PC-3 (cell line): ENCODE data around the gene ST3GAL5. TPM values are rescaled to one million over a fixed set of nuclear protein-coding genes. Genes with fewer than 3 reads are reported as not detected.

Experiments used
- ATAC-seq: fragments of 200-7000 bp; cut with Tn5 transposase; 2 replicates; pipeline ENCODE4 v1.9.1; 2020; ENCODE audit warnings: mild to moderate bottlenecking, moderate library complexity
- BruUV-seq: library from RNA; stranded (reverse); fragments of 400-500 nt; replicated peaks from 2 replicates; lab custom pipeline; 2021; lab: Mats Ljungman, UMichigan
- CTCF ChIA-PET: fragments of 300-600 bp; sonication (Branson Sonifier 250); formaldehyde crosslinking; loops from one replicate; lab custom pipeline; 2022; ENCODE audit warnings: antibody characterized with exemption; lab: Charles Lee
- POLR2A ChIA-PET: fragments of 300-600 bp; sonication (Branson Sonifier 250); formaldehyde crosslinking; loops from one replicate; lab custom pipeline; 2022; ENCODE audit warnings: antibody characterized with exemption; ENCODE audit not compliant: unreplicated experiment; lab: Charles Lee
- DNase-seq: peaks from one replicate; pipeline ENCODE4 v3.0.0-alpha.2; 2015
- H2AFZ ChIP-seq: fragments of 300-600 bp; sonication (generic); 2 replicates; pipeline ENCODE4 v1.6.0; 2016; ENCODE audit warnings: antibody characterized with exemption, low read length
- H3F3A ChIP-seq: fragments of 300-600 bp; sonication (generic); one replicate; pipeline ENCODE4 v1.6.0; 2017; ENCODE audit warnings: antibody characterized with exemption, low read length, control low read depth, mild to moderate bottlenecking; ENCODE audit not compliant: unreplicated experiment
- H3K27ac ChIP-seq: fragments of 300-600 bp; sonication (generic); 2 replicates; pipeline ENCODE4 v1.5.1; 2016; ENCODE audit warnings: mild to moderate bottlenecking, low read length
- H3K27me3 ChIP-seq: fragments of 300-600 bp; sonication (generic); 2 replicates; pipeline ENCODE4 v1.6.1; 2016; ENCODE audit warnings: low read length, mixed read lengths
- H3K36me3 ChIP-seq: fragments of 300-600 bp; sonication (generic); 2 replicates; pipeline ENCODE4 v1.6.1; 2016; ENCODE audit warnings: low read depth, mixed run types, low read length, mixed read lengths
- H3K4me1 ChIP-seq: fragments of 300-600 bp; sonication (generic); 2 replicates; pipeline ENCODE4 v1.5.1; 2016; ENCODE audit warnings: low read length; ENCODE audit not compliant: insufficient read depth
- H3K4me2 ChIP-seq: fragments of 300-600 bp; sonication (generic); 2 replicates; pipeline ENCODE4 v1.6.0; 2016; ENCODE audit warnings: low read length
- H3K4me3 ChIP-seq: fragments of 300-600 bp; sonication (generic); 2 replicates; pipeline ENCODE4 v1.5.1; 2016; ENCODE audit warnings: mild to moderate bottlenecking, low read length, mixed read lengths
- H3K79me2 ChIP-seq: fragments of 300-600 bp; sonication (generic); 2 replicates; pipeline ENCODE4 v1.6.1; 2017; ENCODE audit warnings: low read length, mixed read lengths
- H3K9ac ChIP-seq: fragments of 300-600 bp; sonication (generic); 2 replicates; pipeline ENCODE4 v1.6.0; 2016; ENCODE audit warnings: mild to moderate bottlenecking, low read length
- H3K9me2 ChIP-seq: fragments of 300-600 bp; sonication (generic); replicated peaks from 2 replicates; pipeline ENCODE4 v1.6.1; 2016; ENCODE audit warnings: mixed run types, low read length, mixed read lengths
- H3K9me3 ChIP-seq: fragments of 300-600 bp; sonication (generic); 2 replicates; pipeline ENCODE4 v1.6.1; 2016; ENCODE audit warnings: low read length, mixed read lengths
- H4K20me1 ChIP-seq: fragments of 300-600 bp; sonication (generic); 2 replicates; pipeline ENCODE4 v1.6.1; 2016; ENCODE audit warnings: low read length, mixed read lengths
- CTCF ChIP-seq: fragments of 300-600 bp; sonication (generic); conservative IDR thresholded peaks from 2 replicates; pipeline ENCODE4 v1.5.1; 2017; ENCODE audit warnings: antibody characterized with exemption, low read depth, mild to moderate bottlenecking, low read length
- EZH2 ChIP-seq: fragments of 300-600 bp; sonication (generic); IDR thresholded peaks from one replicate; pipeline ENCODE4 v1.6.1; 2017; ENCODE audit warnings: antibody characterized with exemption, mild to moderate bottlenecking, low read length; ENCODE audit not compliant: unreplicated experiment
- EZH2phosphoT487 ChIP-seq: fragments of 300-600 bp; sonication (generic); IDR thresholded peaks from 2 replicates; pipeline ENCODE4 v1.6.1; 2018; ENCODE audit warnings: mild to moderate bottlenecking, antibody characterized with exemption, low read length, borderline replicate concordance
- intact Hi-C: fragments of 100-400 bp; cut with micrococcal nuclease; formaldehyde crosslinking; loops from 2 replicates; pipeline ENCODE4 v1.9.0; 2023
- total RNA-seq: library from RNA; depleted of rRNA; stranded (reverse); fragments of >200 nt; gene quantifications from 2 replicates; pipeline ENCODE4 v1.2.3, GENCODE V29; 2014

The ST3GAL5 gene
- total RNA-seq, 1 experiment from 2014 or later: 0.87 TPM

- Histone ChIP-seq H4K20me1 (no peaks in the 10 kb centered on the region), H3K4me1 (peaks cover 16% of the 10 kb centered on the region), H2AFZ (no peak overlapping the region), H3K9me3 (no peaks in the 10 kb centered on the region), H3K79me2 (no peaks in the 10 kb centered on the region), H3K4me2 (no peak overlapping the region), H3K4me3 (no peak overlapping the region), H3K9ac (no peak overlapping the region), H3K27me3 (no peaks in the 10 kb centered on the region), H3K27ac (no peak overlapping the region), H3K9me2 (no peaks in the 10 kb centered on the region), H3F3A (no peaks in the 10 kb centered on the region), H3K36me3 (no peaks in the 10 kb centered on the region)
- no TSS peak for BruUV-seq
- ATAC-seq: no peak
- TF ChIP-seq EZH2phosphoT487: no peak
- no peak for TF ChIP-seq CTCF
- no peak for TF ChIP-seq EZH2
- ChIA-PET POLR2A (no interaction called here), CTCF (no interaction called here)
- intact Hi-C loops: no loop called here
- no peak for DNase-seq
These were observed 88.2 kb downstream of the ST3GAL5 start for GRCh38 chr2:85800586-85800985.

GRCh38 chr2:85799215-85799956, 89.4 kb downstream of the ST3GAL5 start:
- ChIA-PET CTCF (interaction anchor here (0.5 to 0.6 kb wide), 2 partner anchors 16 to 57 kb away, joined by 3 read pairs; no protein-coding TSS in a partner anchor), POLR2A (interaction anchor here (0.5 kb wide), 1 partner anchor 75 kb away, joined by 3 read pairs; no protein-coding TSS in a partner anchor)
- H3K4me3 ChIP-seq: no peak overlapping the region
- no peak overlapping the region for H3K4me2 ChIP-seq
- peaks cover 16% of the 10 kb centered on the region for H3K4me1 ChIP-seq
- peak; percentile 97 for ATAC-seq
- no peak overlapping the region for H3K9ac ChIP-seq
- no peaks in the 10 kb centered on the region for H3K36me3 ChIP-seq
- no peaks in the 10 kb centered on the region for H3K79me2 ChIP-seq
- intact Hi-C loops: loop anchor here (5.0 kb wide), 1 partner anchor 47 kb away; the partner anchor contains the start of gene ATOH8
- H3K27me3 ChIP-seq: no peaks in the 10 kb centered on the region
- no peak overlapping the region for H2AFZ ChIP-seq
- no peaks in the 10 kb centered on the region for H3K9me2 ChIP-seq
- H4K20me1 ChIP-seq: no peaks in the 10 kb centered on the region
- no peaks in the 10 kb centered on the region for H3F3A ChIP-seq
- peak; percentile 86 for DNase-seq
- no TSS peak for BruUV-seq
- H3K27ac ChIP-seq: no peak overlapping the region
- TF ChIP-seq EZH2phosphoT487 (no peak), EZH2 (no peak), CTCF (no peak)
- no peaks in the 10 kb centered on the region for H3K9me3 ChIP-seq

GRCh38 chr2:85797921-85798320, 90.9 kb downstream of the ST3GAL5 start:
- Histone ChIP-seq H3K27ac (no peak overlapping the region), H2AFZ (no peak overlapping the region), H3K9me3 (no peaks in the 10 kb centered on the region), H3K4me2 (no peak overlapping the region), H3K9ac (no peak overlapping the region), H3K79me2 (no peaks in the 10 kb centered on the region), H3K4me1 (peaks cover 23% of the 10 kb centered on the region), H3F3A (no peaks in the 10 kb centered on the region), H4K20me1 (no peaks in the 10 kb centered on the region), H3K27me3 (no peaks in the 10 kb centered on the region), H3K9me2 (no peaks in the 10 kb centered on the region), H3K36me3 (no peaks in the 10 kb centered on the region), H3K4me3 (no peak overlapping the region)
- ChIA-PET POLR2A (no interaction called here), CTCF (interaction anchor here (1.0 kb wide), 2 partner anchors 26 to 48 kb away, joined by 5 read pairs; no protein-coding TSS in a partner anchor)
- TF ChIP-seq CTCF (peak; percentile 68), EZH2 (no peak)
- intact Hi-C loops: loop anchor here (5.0 kb wide), 1 partner anchor 46 kb away; the partner anchor contains the start of gene ATOH8
- peak; percentile 44 for DNase-seq
- no TSS peak for BruUV-seq
- peak; percentile 18; the same call in 1 of the 2 replicates for ATAC-seq
